Lung (tissue), 12 donors: Measurements from ENCODE around the gene PRR22. TPM values are rescaled to one million over a fixed set of nuclear protein-coding genes. Genes with fewer than 3 reads are reported as not detected.

ENCODE experiments used
- ATAC-seq: fragments of 200-7000 bp; cut with Tn5 transposase; one replicate; pipeline ENCODE4 v1.9.1; 2020; ENCODE audit warnings: moderate number of reproducible peaks; ENCODE audit not compliant: insufficient read depth, low FRiP score
- DNase-seq, 3 donors: peaks; one replicate each; pipeline ENCODE4 v3.0.0-alpha.2; 2013 to 2017
- H3K27ac ChIP-seq, 2 donors: one replicate each; pipeline ENCODE4 v1.5.1; 2013; ENCODE audit warnings: mild to moderate bottlenecking in 2 of 2, moderate library complexity in 2 of 2, control low read depth in 1 of 2, inconsistent platforms in 1 of 2, low read depth in 1 of 2, low read length in 1 of 2
- H3K27me3 ChIP-seq, 3 donors: one replicate each; pipeline ENCODE4 v1.5.1; 2013; ENCODE audit warnings: low read length in 2 of 3; ENCODE audit not compliant: control insufficient read depth in 3 of 3, insufficient read depth in 3 of 3
- H3K36me3 ChIP-seq, 4 donors: one replicate each; pipeline ENCODE4 v1.5.1; 2013; ENCODE audit warnings: low read length in 4 of 4, mild to moderate bottlenecking in 1 of 4, moderate library complexity in 1 of 4; ENCODE audit not compliant: control insufficient read depth in 4 of 4, insufficient read depth in 4 of 4
- H3K4me1 ChIP-seq, 5 donors: one replicate each; pipeline ENCODE4 v1.5.1; 2013; ENCODE audit warnings: low read length in 5 of 5, mild to moderate bottlenecking in 2 of 5, moderate library complexity in 1 of 5; ENCODE audit not compliant: control insufficient read depth in 5 of 5, insufficient read depth in 5 of 5
- H3K4me3 ChIP-seq: one replicate; pipeline ENCODE4 v1.5.1; 2013; ENCODE audit warnings: mild to moderate bottlenecking, control low read depth, moderate library complexity
- H3K9ac ChIP-seq, 2 donors: one replicate each; pipeline ENCODE4 v1.5.1; 2013; ENCODE audit warnings: low read length in 2 of 2, control low read depth in 1 of 2; ENCODE audit not compliant: insufficient read depth in 1 of 2
- H3K9me3 ChIP-seq, 4 donors: one replicate each; pipeline ENCODE4 v1.5.1; 2013; ENCODE audit warnings: low read length in 3 of 4, mild to moderate bottlenecking in 1 of 4, moderate library complexity in 1 of 4; ENCODE audit not compliant: control insufficient read depth in 4 of 4, insufficient read depth in 3 of 4
- CTCF ChIP-seq: IDR thresholded peaks from 2 replicates; pipeline ENCODE4 v1.5.1; 2012; ENCODE audit warnings: mild to moderate bottlenecking; ENCODE audit errors: control extremely low read depth, extremely low read depth
- WGBS, 2 donors: extraction: QIAGEN DNeasy Blood & Tissue Kit; methylation state at CpG; one replicate each; pipeline ENCODE4 v1.1.7; 2013; 5-methylcytosine and 5-hydroxymethylcytosine counted together
- polyA plus RNA-seq, 2 donors: library from polyadenylated mRNA; stranded (reverse); fragments of 200-250 nt; gene quantifications; one replicate each; pipeline ENCODE4 v1.2.1, GENCODE V29; 2013
- total RNA-seq, 2 donors: library from RNA; depleted of rRNA in 1 of 2; stranded (reverse); fragments of >200 nt in 1 of 2; gene quantifications; one replicate each; pipeline ENCODE4 v1.2.1, GENCODE V29; 2014 to 2021
- donor health status: control.
- donor health status: control.
- donor health status: Bipolar disorder and iron deficiency.
- donor health status: healthy.
- donor health status: DM: yes; HTN: yes; CAD: no.

The PRR22 gene
- total and polyA plus RNA-seq, 4 donors: 0.20 to 6.8 (median 4.4) TPM

- H3K4me1 ChIP-seq: peaks cover 0 to 6% (median 4%) of the 10 kb centered on the region in 5 donors
- no peak overlapping the region for H3K9ac ChIP-seq
- peaks cover 13 to 64% (median 22%) of the 10 kb centered on the region in 4 donors for H3K36me3 ChIP-seq
- H3K27ac ChIP-seq: no peak overlapping the region
- peaks cover 0 to 2% (median 0%) of the 10 kb centered on the region in 4 donors for H3K9me3 ChIP-seq
- WGBS, 2 donors: 94 to 95% methylated on average over 5 of the region's 5 CpGs
- ATAC-seq (no peak), DNase-seq (no peak)
- H3K4me3 ChIP-seq: no peak overlapping the region
- no peak for TF ChIP-seq CTCF
- no peaks in the 10 kb centered on the region for H3K27me3 ChIP-seq
These were observed 3.9 kb upstream of the PRR22 start for GRCh38 chr19:5788422-5788821.

GRCh38 chr19:5787409-5788182, 3.0 kb upstream of the PRR22 start:
- no peak for ATAC-seq

GRCh38 chr19:5786593-5787408, 2.3 kb upstream of the PRR22 start:
- peaks cover 0 to 2% (median 0%) of the 10 kb centered on the region in 4 donors for H3K9me3 ChIP-seq
- ATAC-seq (no peak), DNase-seq (no peak)
- 92 to 94% methylated on average over 41 to 44 of the region's 44 CpGs for WGBS, 2 donors
- peaks cover 0 to 6% (median 4%) of the 10 kb centered on the region in 5 donors for H3K4me1 ChIP-seq
- H3K27ac ChIP-seq: no peak overlapping the region
- no peak overlapping the region for H3K4me3 ChIP-seq
- H3K36me3 ChIP-seq: peaks cover 13 to 74% (median 22%) of the 10 kb centered on the region in 4 donors
- no peaks in the 10 kb centered on the region for H3K27me3 ChIP-seq
- TF ChIP-seq CTCF: no peak
- no peak overlapping the region for H3K9ac ChIP-seq

More at GRCh38 chr19:5787409-5788182, 3.0 kb upstream of the PRR22 start:
- Histone ChIP-seq H3K4me3 (no peak overlapping the region), H3K4me1 (peaks cover 0 to 6% (median 4%) of the 10 kb centered on the region in 5 donors), H3K36me3 (peaks cover 13 to 71% (median 22%) of the 10 kb centered on the region in 4 donors), H3K9ac (no peak overlapping the region), H3K27me3 (no peaks in the 10 kb centered on the region), H3K27ac (peak overlapping the region in 1 of 2 donors; percentile 5), H3K9me3 (peaks cover 0 to 2% (median 0%) of the 10 kb centered on the region in 4 donors)
- TF ChIP-seq CTCF: no peak
- 95% methylated on average over 36 to 39 of the region's 39 CpGs for WGBS, 2 donors
- no peak for DNase-seq
